ENCODE data around the gene ABHD17B.
A peak's percentile ranks its signal among the peaks of the same experiment; 100 is the strongest.

The ABHD17B gene

DNA sequence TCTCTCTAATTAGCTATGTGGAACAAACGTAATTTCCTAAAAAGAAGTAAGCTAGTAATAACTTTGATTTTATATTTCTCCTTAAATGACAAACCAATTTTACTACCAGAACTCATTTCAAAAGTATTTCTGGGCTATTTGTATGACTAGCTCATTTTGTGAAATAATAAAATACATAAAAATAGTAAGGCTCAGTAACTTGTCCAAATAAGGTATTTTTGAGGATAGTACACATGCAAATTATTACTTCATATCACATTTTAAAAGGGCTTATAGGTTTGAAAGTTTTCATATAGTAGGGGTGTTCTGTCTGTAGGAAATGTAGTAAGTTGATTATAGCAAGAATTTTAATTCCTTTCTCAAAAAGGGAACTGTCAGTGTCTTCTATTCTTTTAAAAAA is 26.9 kb upstream of the ABHD17B start:
- H3K4me3 ChIP-seq (replicated peaks in 1 of 2; ENCODE audit: low read depth in 2 of 2, low read length in 2 of 2) = no peak overlapping the region
- TF ChIP-seq, protein P1, sequence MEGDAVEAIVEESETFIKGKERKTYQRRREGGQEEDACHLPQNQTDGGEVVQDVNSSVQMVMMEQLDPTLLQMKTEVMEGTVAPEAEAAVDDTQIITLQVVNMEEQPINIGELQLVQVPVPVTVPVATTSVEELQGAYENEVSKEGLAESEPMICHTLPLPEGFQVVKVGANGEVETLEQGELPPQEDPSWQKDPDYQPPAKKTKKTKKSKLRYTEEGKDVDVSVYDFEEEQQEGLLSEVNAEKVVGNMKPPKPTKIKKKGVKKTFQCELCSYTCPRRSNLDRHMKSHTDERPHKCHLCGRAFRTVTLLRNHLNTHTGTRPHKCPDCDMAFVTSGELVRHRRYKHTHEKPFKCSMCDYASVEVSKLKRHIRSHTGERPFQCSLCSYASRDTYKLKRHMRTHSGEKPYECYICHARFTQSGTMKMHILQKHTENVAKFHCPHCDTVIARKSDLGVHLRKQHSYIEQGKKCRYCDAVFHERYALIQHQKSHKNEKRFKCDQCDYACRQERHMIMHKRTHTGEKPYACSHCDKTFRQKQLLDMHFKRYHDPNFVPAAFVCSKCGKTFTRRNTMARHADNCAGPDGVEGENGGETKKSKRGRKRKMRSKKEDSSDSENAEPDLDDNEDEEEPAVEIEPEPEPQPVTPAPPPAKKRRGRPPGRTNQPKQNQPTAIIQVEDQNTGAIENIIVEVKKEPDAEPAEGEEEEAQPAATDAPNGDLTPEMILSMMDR (IDR thresholded peaks at IDR 0.05; ENCODE audit: low read depth, low read length) = no peak
- DNase-seq (ENCODE audit: low read depth in 2 of 2) = peak in 1 of 2 donors; percentile 35

DNA sequence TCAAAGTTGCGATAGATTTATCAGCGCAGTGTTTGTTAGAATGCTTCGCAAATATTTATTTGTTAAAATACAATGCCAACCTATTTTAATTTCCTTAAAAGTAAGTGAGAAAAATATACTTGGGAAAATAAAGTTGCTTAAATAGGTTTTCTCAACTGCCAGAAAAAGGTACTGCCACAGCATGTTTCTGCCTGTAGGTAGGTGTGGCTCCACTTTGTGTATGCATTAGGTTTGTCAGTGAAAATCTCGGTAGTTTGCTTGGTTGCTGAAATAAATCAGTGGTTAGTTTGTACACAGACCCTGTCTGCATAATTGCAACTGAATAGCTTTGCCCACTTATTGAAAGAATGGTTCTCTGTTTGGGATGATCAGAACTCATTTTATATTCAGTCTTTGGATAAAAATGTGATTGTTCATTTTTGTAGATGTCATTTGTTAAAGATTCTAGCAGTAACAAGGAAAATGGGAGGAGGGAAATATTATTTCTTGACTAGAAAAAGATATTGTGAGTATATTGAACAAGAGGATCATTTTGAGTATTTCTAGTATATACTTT is 26.2 kb upstream of the ABHD17B start:
- no peak overlapping the region for H3K4me3 ChIP-seq (replicated peaks in 1 of 2; ENCODE audit: low read depth in 2 of 2, low read length in 2 of 2)
- TF ChIP-seq, protein P1 (IDR thresholded peaks at IDR 0.05; ENCODE audit: low read depth, low read length) = no peak
- no peak for DNase-seq (ENCODE audit: low read depth in 2 of 2)

DNA sequence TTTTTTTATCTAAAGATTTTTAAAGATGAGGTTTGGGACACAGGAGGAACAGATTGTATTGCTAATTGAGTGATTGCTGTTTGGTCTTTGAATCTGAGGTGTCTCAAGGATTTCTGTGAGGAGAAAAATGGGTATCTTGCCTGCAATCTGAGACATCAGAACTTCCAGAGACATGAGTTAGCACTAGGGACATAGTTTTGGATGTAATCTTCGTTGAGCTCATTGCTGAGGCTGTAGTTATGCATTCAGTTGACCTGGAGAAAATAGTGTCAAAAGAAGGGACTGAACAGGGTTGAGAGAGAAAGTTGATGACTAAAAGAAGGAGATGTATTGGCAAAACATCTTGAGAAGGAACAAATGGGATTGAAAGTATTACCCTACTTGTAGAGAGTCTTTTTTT is 25.1 kb upstream of the ABHD17B start:
- TF ChIP-seq, protein P1 (IDR thresholded peaks at IDR 0.05; ENCODE audit: low read depth, low read length) = no peak
- H3K4me3 ChIP-seq (replicated peaks in 1 of 2; ENCODE audit: low read depth in 2 of 2, low read length in 2 of 2) = no peak overlapping the region
- DNase-seq (ENCODE audit: low read depth in 2 of 2) = peak in 1 of 2 donors; percentile 22

DNA sequence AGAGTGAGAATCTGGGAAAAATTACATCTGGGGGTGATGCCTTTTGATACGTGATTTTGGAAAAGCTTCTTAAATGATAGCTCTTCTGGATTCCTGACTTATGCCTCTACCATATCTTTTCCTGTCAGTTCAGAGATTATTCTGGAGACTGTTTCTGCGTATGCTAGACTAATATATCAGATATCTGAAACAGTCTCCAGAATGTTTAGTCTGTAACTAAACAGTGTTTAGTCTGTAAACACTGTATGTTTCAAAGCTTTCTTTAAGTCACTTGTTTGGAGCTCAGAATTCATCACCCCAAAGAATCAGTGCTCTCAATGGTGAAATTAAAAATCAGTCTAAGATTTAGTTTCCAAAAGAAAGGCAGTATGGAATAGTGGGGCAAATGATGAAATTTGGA is 20.2 kb upstream of the ABHD17B start:
- no peak for DNase-seq (ENCODE audit: low read depth in 2 of 2)
- H3K4me3 ChIP-seq (replicated peaks in 1 of 2; ENCODE audit: low read depth in 2 of 2, low read length in 2 of 2) = no peak overlapping the region
- TF ChIP-seq, protein P1 (IDR thresholded peaks at IDR 0.05; ENCODE audit: low read depth, low read length) = no peak

DNA sequence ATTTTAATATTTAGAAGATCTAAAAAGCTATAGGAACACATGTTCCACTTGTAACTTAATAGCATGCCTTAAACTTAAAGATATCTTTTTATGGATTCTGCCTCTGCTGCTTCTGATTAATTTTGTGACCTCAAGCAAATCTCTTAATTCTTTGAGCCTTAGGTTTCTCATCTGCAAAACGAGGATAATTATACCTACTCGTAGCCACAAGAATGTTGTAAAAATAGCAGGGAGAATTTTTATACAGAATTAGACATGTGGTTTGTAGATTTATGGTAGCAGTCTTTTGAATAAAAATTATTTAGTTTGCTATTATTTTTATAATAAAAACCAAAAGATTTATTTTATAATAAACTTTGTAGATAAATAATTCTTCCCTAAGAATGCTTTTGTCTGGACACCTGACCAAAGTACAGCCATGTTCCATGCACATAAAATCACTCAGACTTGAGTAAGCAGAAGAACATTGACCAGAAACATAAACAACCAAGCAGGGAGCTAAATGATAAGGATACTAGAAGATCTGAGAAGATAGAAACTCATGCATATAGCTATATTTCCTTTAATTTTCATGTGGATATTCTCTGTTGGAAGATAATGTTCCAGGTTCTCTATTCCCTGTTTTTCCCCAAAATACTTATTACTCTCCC is 18.9 kb upstream of the ABHD17B start:
- H3K4me3 ChIP-seq (replicated peaks in 1 of 2; ENCODE audit: low read depth in 2 of 2, low read length in 2 of 2) = no peak overlapping the region
- DNase-seq (ENCODE audit: low read depth in 2 of 2) = no peak
- TF ChIP-seq, protein P1 (IDR thresholded peaks at IDR 0.05; ENCODE audit: low read depth, low read length) = no peak

DNA sequence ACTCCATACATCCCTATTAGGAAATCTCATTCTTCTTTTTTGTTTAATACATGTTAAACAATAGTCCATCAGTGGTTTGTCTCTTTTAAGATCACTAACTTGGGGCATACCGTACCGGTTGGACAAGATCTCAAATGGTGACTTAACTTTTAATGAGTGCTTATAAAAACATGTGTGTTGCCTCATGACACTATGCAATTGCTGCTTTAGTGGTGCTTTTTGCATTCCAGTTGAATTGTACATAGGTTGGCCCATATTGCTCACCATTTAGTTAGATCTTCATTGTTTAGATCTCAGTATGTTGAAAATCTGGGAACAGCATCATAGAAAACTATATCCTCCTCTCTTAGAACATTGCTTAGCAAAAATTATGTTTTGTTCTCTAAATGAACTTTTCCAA is 18.2 kb upstream of the ABHD17B start:
- no peak overlapping the region for H3K4me3 ChIP-seq (replicated peaks in 1 of 2; ENCODE audit: low read depth in 2 of 2, low read length in 2 of 2)
- TF ChIP-seq, protein P1 (IDR thresholded peaks at IDR 0.05; ENCODE audit: low read depth, low read length) = no peak
- peak in 1 of 2 donors; percentile 88 for DNase-seq (ENCODE audit: low read depth in 2 of 2)
